ENCODE results near the gene RUNX3. TPM values are rescaled to one million over a fixed set of nuclear protein-coding genes. Genes with fewer than 3 reads are reported as not detected.
"Not testable (repeated sequence)": the region's sequence is repeated elsewhere in the genome, so short reads cannot be mapped to it uniquely, and the experiment has no call there.

RUNX3 gene
- polyA plus RNA-seq, 1 experiment: not detected

- no peak overlapping the region for H3K4me3 ChIP-seq (ENCODE audit: low read depth, low read length)
- no peak for DNase-seq (ENCODE audit: low read depth, low spot score)
- peaks cover 33% of the 10 kb centered on the region for H3K27me3 ChIP-seq (ENCODE audit: control insufficient read depth, insufficient read depth, low read length)
- POLR2A ChIA-PET: no interaction called here
- no peak overlapping the region for H3K27ac ChIP-seq (ENCODE audit: low read depth, low read length)
- CTCF ChIA-PET: no interaction called here
- H3K9me3 ChIP-seq (ENCODE audit: control insufficient read depth, insufficient read depth, low read length): peaks cover 5% of the 10 kb centered on the region
- TF ChIP-seq, protein P1, sequence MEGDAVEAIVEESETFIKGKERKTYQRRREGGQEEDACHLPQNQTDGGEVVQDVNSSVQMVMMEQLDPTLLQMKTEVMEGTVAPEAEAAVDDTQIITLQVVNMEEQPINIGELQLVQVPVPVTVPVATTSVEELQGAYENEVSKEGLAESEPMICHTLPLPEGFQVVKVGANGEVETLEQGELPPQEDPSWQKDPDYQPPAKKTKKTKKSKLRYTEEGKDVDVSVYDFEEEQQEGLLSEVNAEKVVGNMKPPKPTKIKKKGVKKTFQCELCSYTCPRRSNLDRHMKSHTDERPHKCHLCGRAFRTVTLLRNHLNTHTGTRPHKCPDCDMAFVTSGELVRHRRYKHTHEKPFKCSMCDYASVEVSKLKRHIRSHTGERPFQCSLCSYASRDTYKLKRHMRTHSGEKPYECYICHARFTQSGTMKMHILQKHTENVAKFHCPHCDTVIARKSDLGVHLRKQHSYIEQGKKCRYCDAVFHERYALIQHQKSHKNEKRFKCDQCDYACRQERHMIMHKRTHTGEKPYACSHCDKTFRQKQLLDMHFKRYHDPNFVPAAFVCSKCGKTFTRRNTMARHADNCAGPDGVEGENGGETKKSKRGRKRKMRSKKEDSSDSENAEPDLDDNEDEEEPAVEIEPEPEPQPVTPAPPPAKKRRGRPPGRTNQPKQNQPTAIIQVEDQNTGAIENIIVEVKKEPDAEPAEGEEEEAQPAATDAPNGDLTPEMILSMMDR (IDR thresholded peaks at IDR 0.05; ENCODE audit: low read depth, low read length): no peak
These were observed 36.6 kb downstream of the RUNX3 start for GRCh38 chr1:24893431-24893830.

DNA sequence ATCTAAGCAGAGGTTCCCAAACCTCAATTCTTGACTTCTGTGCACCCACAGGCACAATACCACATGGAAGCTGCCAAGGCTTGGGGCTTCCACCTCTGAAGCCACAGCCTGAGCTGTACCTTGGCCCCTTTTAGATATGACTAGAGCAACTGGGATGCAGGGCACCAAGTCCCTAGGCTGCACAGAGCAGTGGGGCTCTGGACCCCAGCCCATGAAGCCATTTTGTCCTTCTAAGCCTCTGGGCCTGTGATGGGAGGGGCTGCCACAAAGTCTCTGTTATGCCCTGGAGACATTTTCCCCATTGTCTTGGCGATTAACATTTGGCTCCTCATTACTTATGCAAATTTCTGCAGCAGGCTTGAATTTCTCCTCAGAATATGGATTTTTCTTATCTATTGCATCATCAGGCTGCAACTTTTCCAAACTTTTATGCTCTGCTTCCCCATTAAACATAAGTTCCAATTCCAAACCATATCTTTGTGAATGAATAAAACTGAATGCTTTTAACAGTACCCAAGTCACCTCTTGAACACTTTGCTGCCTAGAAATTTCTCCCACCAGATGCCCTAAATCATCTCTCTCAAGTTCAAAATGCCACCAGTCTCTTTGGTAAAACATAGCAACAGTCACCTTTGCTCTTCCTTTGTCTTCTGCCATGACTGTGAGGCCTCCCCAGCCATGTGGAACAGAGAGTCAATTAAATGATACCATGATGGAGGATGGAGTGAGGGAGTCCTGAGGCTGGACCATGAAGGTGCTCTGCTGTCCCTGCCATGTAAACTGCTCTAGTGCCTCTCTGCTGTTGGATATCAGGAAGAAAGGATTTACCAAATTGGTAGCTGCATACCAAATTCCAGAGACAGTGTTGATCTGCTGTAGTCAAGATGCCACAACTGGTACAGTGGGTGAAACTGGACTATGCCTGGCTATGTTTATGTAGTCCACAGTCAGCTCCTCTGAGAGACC is 37.6 kb downstream of the RUNX3 start:
- Histone ChIP-seq H3K27me3 (ENCODE audit: control insufficient read depth, insufficient read depth, low read length) (peaks cover 26% of the 10 kb centered on the region), H3K9me3 (ENCODE audit: control insufficient read depth, insufficient read depth, low read length) (peaks cover 5% of the 10 kb centered on the region), H3K4me3 (ENCODE audit: low read depth, low read length) (no peak overlapping the region), H3K27ac (ENCODE audit: low read depth, low read length) (no peak overlapping the region)
- ChIA-PET POLR2A (no interaction called here), CTCF (no interaction called here)
- TF ChIP-seq, protein P1 (IDR thresholded peaks at IDR 0.05; ENCODE audit: low read depth, low read length): no peak
- no peak for DNase-seq (ENCODE audit: low read depth, low spot score)

- H3K9me3 ChIP-seq (ENCODE audit: control insufficient read depth, insufficient read depth, low read length); H3K4me3 ChIP-seq (ENCODE audit: low read depth, low read length); POLR2A ChIA-PET; CTCF ChIA-PET; DNase-seq (ENCODE audit: low read depth, low spot score); H3K27ac ChIP-seq (ENCODE audit: low read depth, low read length): not testable (repeated sequence)
- H3K27me3 ChIP-seq (ENCODE audit: control insufficient read depth, insufficient read depth, low read length): peaks cover 17% of the 10 kb centered on the region
These were observed 38.7 kb downstream of the RUNX3 start for GRCh38 chr1:24891367-24891766.

GRCh38 chr1:24890887-24891286 is 39.2 kb downstream of the RUNX3 start:
- POLR2A ChIA-PET: no interaction called here
- Histone ChIP-seq H3K4me3 (ENCODE audit: low read depth, low read length) (no peak overlapping the region), H3K27me3 (ENCODE audit: control insufficient read depth, insufficient read depth, low read length) (peaks cover 13% of the 10 kb centered on the region), H3K27ac (ENCODE audit: low read depth, low read length) (no peak overlapping the region), H3K9me3 (ENCODE audit: control insufficient read depth, insufficient read depth, low read length) (peaks cover 5% of the 10 kb centered on the region; the same call in 1 of the 2 replicates)
- TF ChIP-seq, protein P1 (IDR thresholded peaks at IDR 0.05; ENCODE audit: low read depth, low read length): no peak
- DNase-seq (ENCODE audit: low read depth, low spot score): no peak
- CTCF ChIA-PET: no interaction called here

- TF ChIP-seq, protein P1 (IDR thresholded peaks at IDR 0.05; ENCODE audit: low read depth, low read length): no peak
- H3K4me3 ChIP-seq (ENCODE audit: low read depth, low read length): no peak overlapping the region
- peaks cover 9% of the 10 kb centered on the region for H3K27me3 ChIP-seq (ENCODE audit: control insufficient read depth, insufficient read depth, low read length)
- DNase-seq (ENCODE audit: low read depth, low spot score): no peak
- peaks cover 5% of the 10 kb centered on the region; the same call in 1 of the 2 replicates for H3K9me3 ChIP-seq (ENCODE audit: control insufficient read depth, insufficient read depth, low read length)
- ChIA-PET POLR2A (interaction anchor here (0.6 kb wide), 1 partner anchor 481 kb away, joined by 3 read pairs; no protein-coding TSS in a partner anchor), CTCF (interaction anchor here (3.3 kb wide), 1 partner anchor 8 kb away, joined by 12 read pairs; no protein-coding TSS in a partner anchor)
- no peak overlapping the region for H3K27ac ChIP-seq (ENCODE audit: low read depth, low read length)
These were observed 41.0 kb downstream of the RUNX3 start for GRCh38 chr1:24888971-24889676.
